Hepatocyte (in vitro differentiated cells): ENCODE data around the gene POP5.

Experiments used
- CTCF ChIP-seq: fragments of 200-600 bp; sonication (generic); IDR thresholded peaks from 2 replicates; pipeline ENCODE4 v1.5.1; 2016; ENCODE audit warnings: antibody characterized with exemption, mild to moderate bottlenecking; ENCODE audit not compliant: poor library complexity
- EZH2 ChIP-seq: fragments of 200-600 bp; sonication (generic); IDR thresholded peaks from 2 replicates; pipeline ENCODE4 v1.6.1; 2016; ENCODE audit warnings: antibody characterized with exemption, mild to moderate bottlenecking, borderline replicate concordance
- EZH2phosphoT487 ChIP-seq: fragments of 200-600 bp; sonication (generic); IDR thresholded peaks from one replicate; pipeline ENCODE4 v1.6.1; 2018; ENCODE audit warnings: antibody characterized with exemption, mild to moderate bottlenecking, low read depth, moderate library complexity; ENCODE audit not compliant: unreplicated experiment, severe bottlenecking

GRCh38 chr12:120625557-120626419 is 44.6 kb upstream of the POP5 start:
- TF ChIP-seq CTCF: peak; percentile 12
- no peak for TF ChIP-seq EZH2
- no peak for TF ChIP-seq EZH2phosphoT487
